GM21447 (cell line): ENCODE data around the gene ARAP2.

Source experiments
- ATAC-seq: cut with Tn5 transposase; IDR thresholded peaks from one replicate; pipeline ENCODE4 v1.9.1; 2021; ENCODE audit not compliant: unreplicated experiment

ARAP2 gene

DNA sequence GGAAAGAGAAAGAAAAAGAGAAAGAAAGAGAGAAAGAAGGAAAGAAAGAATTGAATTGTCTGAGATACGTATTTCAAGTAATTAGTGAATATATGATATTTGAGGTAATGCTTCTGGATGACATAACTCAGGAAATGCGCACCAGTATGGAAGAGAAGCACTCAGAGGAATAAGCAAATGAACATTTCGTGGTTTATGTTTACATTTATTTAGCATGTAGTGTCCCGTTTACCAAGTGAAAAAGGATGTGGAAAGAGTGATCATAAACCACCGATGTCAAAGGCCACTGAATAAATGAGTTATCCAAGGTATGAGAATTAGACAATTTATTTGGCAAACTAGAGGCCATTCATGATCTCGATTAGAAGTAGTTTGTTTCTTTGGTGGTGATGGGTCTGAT lies 200.4 kb downstream of the ARAP2 start:
- ATAC-seq, result no peak

- no peak for ATAC-seq
Observed at GRCh38 chr4:36043241-36043640, 201.1 kb downstream of the ARAP2 start.

GRCh38 chr4:36042122-36042970 lies 202.0 kb downstream of the ARAP2 start:
- no peak for ATAC-seq

DNA sequence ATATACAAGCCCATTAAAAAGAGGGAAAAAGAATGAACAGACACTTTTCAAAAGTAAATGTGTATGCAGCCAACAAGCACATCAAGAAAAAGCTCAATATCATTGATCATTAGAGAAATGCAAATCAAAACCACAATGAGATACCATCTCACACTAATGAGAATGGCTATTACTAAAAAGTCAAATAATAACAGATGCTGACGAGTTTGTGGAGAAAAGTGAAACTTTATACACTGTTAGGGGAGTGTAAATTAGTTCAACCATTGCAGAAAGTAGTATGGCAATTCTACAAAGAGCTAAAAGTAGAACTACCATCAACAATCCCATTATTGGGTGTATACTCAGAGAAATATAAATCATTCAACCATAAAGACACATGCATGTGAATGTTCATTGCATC lies 203.0 kb downstream of the ARAP2 start:
- no peak for ATAC-seq

- ATAC-seq, result no peak
Observed at GRCh38 chr4:36039026-36039425, 205.3 kb downstream of the ARAP2 start.

DNA sequence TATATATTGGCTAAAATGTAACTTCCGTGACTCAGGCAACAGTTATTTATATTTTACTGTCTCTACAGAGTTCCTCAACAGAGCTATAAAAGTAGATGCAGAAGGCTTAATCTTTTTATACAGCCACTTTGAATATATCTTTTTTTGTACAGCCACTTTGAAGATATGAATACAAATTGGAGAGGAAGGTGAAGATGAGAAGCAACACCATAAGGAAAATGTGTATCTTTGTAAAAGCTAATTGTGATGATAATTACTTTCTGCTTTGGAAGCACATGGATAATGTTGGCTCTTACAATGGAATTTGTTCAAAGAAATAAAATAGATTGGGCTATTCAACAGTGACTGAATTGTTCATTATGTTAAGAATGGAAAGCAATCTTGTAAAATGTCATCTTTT lies 205.8 kb downstream of the ARAP2 start:
- ATAC-seq, result no peak

DNA sequence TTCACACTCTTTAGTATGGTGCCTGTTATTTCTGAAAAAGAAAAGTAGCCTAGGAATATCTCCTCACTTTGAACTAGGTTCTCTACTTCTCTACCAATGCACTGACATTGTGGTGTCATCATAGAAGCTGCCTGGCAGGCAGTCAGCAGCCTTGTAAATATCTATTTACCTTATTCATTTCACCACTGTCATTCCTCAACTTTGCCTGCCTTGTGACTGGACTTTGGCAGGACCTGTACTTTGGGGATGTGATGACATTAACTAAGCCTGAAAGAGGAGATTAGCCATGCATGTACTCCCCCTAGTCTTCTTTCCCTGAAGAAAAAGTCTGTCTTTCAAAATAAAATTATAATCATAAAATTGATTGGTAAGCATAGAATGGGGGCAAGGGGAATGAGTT lies 207.2 kb downstream of the ARAP2 start:
- no peak for ATAC-seq

DNA sequence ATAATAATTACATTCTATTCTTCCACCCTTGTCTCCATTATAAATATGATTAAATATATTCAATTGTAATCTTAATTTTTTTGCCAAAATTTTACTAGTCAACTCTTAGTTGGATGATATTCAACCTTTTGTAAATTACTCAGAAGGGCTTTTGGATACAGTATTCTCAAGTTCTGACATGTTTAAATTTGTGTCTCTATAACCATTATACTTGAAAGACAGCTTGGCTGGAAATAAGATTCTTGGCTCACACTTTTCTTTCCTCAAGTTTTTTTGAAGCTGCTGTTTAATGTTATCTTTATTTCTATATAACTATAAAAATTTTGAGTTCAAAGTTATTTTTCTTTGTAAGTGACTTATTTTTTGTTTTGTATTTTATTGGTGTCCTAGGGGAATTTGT lies 214.4 kb downstream of the ARAP2 start:
- no peak for ATAC-seq

GRCh38 chr4:36027203-36027602 lies 217.1 kb downstream of the ARAP2 start:
- ATAC-seq, result no peak

- no peak for ATAC-seq
Observed at GRCh38 chr4:36026348-36026880, 217.9 kb downstream of the ARAP2 start.

- ATAC-seq, result no peak
Observed at GRCh38 chr4:36024901-36025660, 219.2 kb downstream of the ARAP2 start.

DNA sequence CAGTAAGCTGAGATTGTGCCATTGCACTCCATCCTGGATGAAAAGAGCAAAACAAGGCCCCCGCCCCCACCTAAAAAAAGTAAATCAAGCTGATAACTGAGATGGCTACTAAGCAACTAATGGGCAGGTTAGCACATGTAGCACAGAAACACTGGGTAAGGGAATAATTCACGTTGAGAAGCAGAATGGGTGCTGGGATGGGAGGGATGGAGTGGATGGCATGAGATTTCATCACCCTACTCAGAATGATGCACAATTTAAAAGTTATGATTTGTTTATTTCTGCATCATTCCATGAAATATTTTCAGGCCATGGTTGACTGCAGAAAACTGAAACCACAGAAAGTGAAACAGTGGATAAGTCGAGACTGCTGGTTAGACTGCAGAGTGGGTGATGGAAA lies 224.0 kb downstream of the ARAP2 start:
- no peak for ATAC-seq
